Sigmoid colon (tissue), 7 donors: ENCODE data around the gene FUT7. TPM values are rescaled to one million over a fixed set of nuclear protein-coding genes. Genes with fewer than 3 reads are reported as not detected.

Experiments
- DNase-seq: peaks from one replicate; pipeline ENCODE4 v3.0.0-alpha.2; 2019
- H3K27ac ChIP-seq, 4 donors: fragments of 200-600 bp; sonication (generic); one replicate each; pipeline ENCODE4 v1.5.1; 2016 to 2019; ENCODE audit warnings: mild to moderate bottlenecking in 1 of 4
- H3K27me3 ChIP-seq, 3 donors: fragments of 200-600 bp; sonication (generic); one replicate each; pipeline ENCODE4 v1.5.1; 2019; ENCODE audit warnings: mild to moderate bottlenecking in 1 of 3
- H3K36me3 ChIP-seq, 4 donors: fragments of 200-600 bp; sonication (generic); one replicate each; pipeline ENCODE4 v1.5.1; 2016 to 2019
- H3K4me1 ChIP-seq, 4 donors: fragments of 200-600 bp; sonication (generic); one replicate each; pipeline ENCODE4 v1.5.1; 2017 to 2019
- H3K4me3 ChIP-seq, 4 donors: fragments of 200-600 bp; sonication (generic); one replicate each; pipeline ENCODE4 v1.5.1; 2017 to 2019; ENCODE audit warnings: mild to moderate bottlenecking in 2 of 4, moderate library complexity in 1 of 4
- H3K9me3 ChIP-seq, 4 donors: fragments of 200-600 bp in 3 of 4; sonication (generic) in 3 of 4; one replicate each; pipeline versions ENCODE4 v1.5.1 to v1.6.1; 2013 to 2019
- CTCF ChIP-seq, 4 experiments: fragments of 450-650 bp in 3 of 4; fragments of 200-600 bp in 1 of 4; IDR thresholded peaks; one replicate each; pipeline ENCODE4 v1.5.1; 2016 to 2019; ENCODE audit warnings: antibody characterized with exemption in 4 of 4, mild to moderate bottlenecking in 3 of 4, moderate library complexity in 2 of 4
- EP300 ChIP-seq, 4 donors: sonication (generic); formaldehyde crosslinking; IDR thresholded peaks; one replicate each; pipeline ENCODE4 v1.6.1; 2017; ENCODE audit warnings: antibody characterized with exemption in 4 of 4
- POLR2A ChIP-seq, 2 donors: fragments of 450-650 bp; IDR thresholded peaks; one replicate each; pipeline ENCODE4 v1.6.1; 2016; ENCODE audit warnings: antibody characterized with exemption in 2 of 2, mild to moderate bottlenecking in 2 of 2, moderate library complexity in 2 of 2
- POLR2AphosphoS5 ChIP-seq, 4 donors: sonication (generic); formaldehyde crosslinking; IDR thresholded peaks; one replicate each; pipeline ENCODE4 v1.6.1; 2017; ENCODE audit warnings: antibody characterized with exemption in 4 of 4
- WGBS, 2 donors: extraction: QIAGEN DNeasy Blood & Tissue Kit; methylation state at CpG; one replicate each; pipeline ENCODE4 v1.1.7; 2013; 5-methylcytosine and 5-hydroxymethylcytosine counted together
- intact Hi-C: fragments of 100-400 bp; cut with DNase I; formaldehyde crosslinking; loops from one replicate; pipeline ENCODE4 v1.15.1; 2023
- polyA plus RNA-seq, 3 donors: library from polyadenylated mRNA; stranded (reverse); fragments of 200-250 nt; gene quantifications; one replicate each; pipeline ENCODE4 v1.2.3, GENCODE V29; 2013
- total RNA-seq, 4 donors: library from RNA; depleted of rRNA; stranded (reverse); fragments of >200 nt; gene quantifications; one replicate each; pipeline ENCODE4 v1.1.0, GENCODE V29; 2016
- donor health status: healthy with polysubstance abuse.
- donor health status: Bipolar disorder and iron deficiency.
- donor health status: healthy.

Gene FUT7
- total and polyA plus RNA-seq, 7 donors = 0.36 to 1.3 (median 0.84) TPM; not detected in 3

DNA sequence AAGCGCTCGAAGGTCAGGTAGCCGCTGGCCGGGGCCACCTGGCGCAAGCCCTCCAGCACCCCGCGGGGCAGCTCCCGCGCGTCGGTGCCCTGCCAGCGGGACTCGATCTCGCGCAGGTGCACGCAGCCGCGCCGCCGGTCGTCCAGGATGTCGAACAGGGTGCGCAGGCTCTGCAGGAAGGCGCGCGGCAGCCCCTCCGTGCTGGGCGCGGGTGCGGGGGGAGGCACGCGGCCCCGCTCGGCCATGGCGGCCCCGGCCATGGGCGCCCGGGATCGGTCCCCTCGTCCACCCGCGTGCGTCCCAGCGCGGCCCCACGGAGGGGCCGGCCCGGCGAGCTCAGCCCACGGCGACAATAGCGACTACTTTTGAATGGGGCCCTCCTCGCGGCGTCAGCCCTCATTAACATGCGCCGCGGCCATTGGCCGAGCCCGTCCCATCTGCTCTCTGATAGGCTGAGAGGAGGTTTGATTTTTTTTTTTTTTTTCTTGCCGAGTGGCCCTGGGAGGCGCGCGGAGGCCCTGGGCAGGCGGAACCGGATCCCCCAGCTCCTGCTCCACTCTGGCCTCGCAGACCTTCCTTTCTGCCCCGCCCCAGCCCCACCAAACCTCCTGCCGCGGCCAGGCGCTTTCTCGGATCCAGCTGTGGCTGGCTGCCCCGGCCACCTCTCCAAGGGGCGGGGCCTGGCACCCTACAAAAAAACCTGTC is 38.5 kb upstream of the FUT7 start, which contains the start of gene SAPCD2:
TSS of gene SAPCD2 (minus strand) at position 357 of the 705 bp plus-strand sequence. CDS start at position 260, 97 bp downstream.
- Histone ChIP-seq H3K27me3 (peaks cover 18 to 35% (median 28%) of the 10 kb centered on the region in 3 donors), H3K36me3 (no peaks in the 10 kb centered on the region), H3K4me3 (peak within 1 kb of the TSS in 3 of 4 donors; percentile 32 to 48 (median 41)), H3K9me3 (no peaks in the 10 kb centered on the region), H3K27ac (peak within 1 kb of the TSS; percentile 44 to 66 (median 48)), H3K4me1 (peaks cover 0 to 17% (median 14%) of the 10 kb centered on the region in 4 donors)
- intact Hi-C loops = no loop called here
- no peak for TF ChIP-seq POLR2AphosphoS5 (IDR thresholded peaks at IDR 0.05)
- peak; percentile 90 for DNase-seq
- 0 to 1% methylated on average over 74 of the region's 74 CpGs for WGBS, 2 donors

DNA sequence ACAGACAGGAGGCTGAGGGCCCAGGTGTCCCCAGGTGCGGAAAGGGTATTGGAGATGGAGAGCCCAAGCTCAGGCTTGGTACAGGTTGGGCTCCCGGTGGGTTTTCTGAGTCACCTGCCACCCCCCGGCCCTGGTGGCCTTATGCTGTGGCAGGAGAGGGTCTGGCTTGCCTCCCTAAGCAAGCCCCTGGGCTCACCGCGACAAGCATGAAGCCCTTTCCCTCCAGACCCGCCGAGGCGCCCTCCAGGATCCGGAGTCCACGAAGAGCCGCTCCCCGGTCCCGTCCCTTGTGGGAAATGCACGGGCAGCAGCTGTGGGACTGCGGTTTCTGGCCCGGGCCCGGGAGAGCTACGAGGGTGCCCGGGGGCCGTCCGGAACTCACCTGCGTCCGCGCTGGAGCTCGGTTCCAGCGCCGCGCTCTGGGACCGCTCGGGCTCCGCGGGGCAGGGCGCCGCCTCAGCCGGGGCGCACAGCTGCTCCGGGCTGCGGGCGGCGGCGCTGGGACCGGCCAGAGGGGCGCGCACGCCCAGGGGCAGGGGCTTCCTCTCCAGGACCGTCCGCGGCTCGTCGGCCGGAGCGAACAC is 37.7 kb upstream of the FUT7 start:
- peaks cover 18 to 37% (median 28%) of the 10 kb centered on the region in 3 donors for H3K27me3 ChIP-seq
- H3K4me1 ChIP-seq = peaks cover 0 to 17% (median 14%) of the 10 kb centered on the region in 4 donors
- H3K4me3 ChIP-seq = peak overlapping the region in 1 of 4 donors; percentile 48
- TF ChIP-seq CTCF (IDR thresholded peaks at IDR 0.05) = no peak
- no peak for TF ChIP-seq POLR2AphosphoS5 (IDR thresholded peaks at IDR 0.05)
- TF ChIP-seq EP300 (IDR thresholded peaks at IDR 0.05) = no peak
- no peak for TF ChIP-seq POLR2A (IDR thresholded peaks at IDR 0.05)
- no peak for DNase-seq
- WGBS, 2 donors = 3 to 4% methylated on average over 52 of the region's 52 CpGs
- H3K9me3 ChIP-seq = no peaks in the 10 kb centered on the region
- intact Hi-C loops = loop anchor here (5.0 kb wide), 1 partner anchor 42 kb away; the partner anchor contains the start of gene ABCA2
- no peak overlapping the region for H3K27ac ChIP-seq
- H3K36me3 ChIP-seq = no peaks in the 10 kb centered on the region

- 86 to 93% methylated on average over 17 of the region's 17 CpGs for WGBS, 2 donors
- no peak for DNase-seq
- Histone ChIP-seq H3K36me3 (no peaks in the 10 kb centered on the region), H3K27ac (no peak overlapping the region), H3K4me1 (peaks cover 0 to 24% (median 18%) of the 10 kb centered on the region in 4 donors), H3K27me3 (peaks cover 18 to 36% (median 30%) of the 10 kb centered on the region in 3 donors), H3K9me3 (no peaks in the 10 kb centered on the region), H3K4me3 (no peak overlapping the region)
- intact Hi-C loops = loop anchor here (5.0 kb wide), 1 partner anchor 42 kb away; the partner anchor contains the start of gene ABCA2
- no peak for TF ChIP-seq CTCF (IDR thresholded peaks at IDR 0.05)
- no peak for TF ChIP-seq POLR2AphosphoS5 (IDR thresholded peaks at IDR 0.05)
- no peak for TF ChIP-seq EP300 (IDR thresholded peaks at IDR 0.05)
- no peak for TF ChIP-seq POLR2A (IDR thresholded peaks at IDR 0.05)
Measured at GRCh38 chr9:137068539-137069507, 36.9 kb upstream of the FUT7 start.

GRCh38 chr9:137067860-137068538 is 36.1 kb upstream of the FUT7 start:
- Histone ChIP-seq H3K9me3 (no peaks in the 10 kb centered on the region), H3K4me3 (no peak overlapping the region), H3K27me3 (peaks cover 18 to 36% (median 32%) of the 10 kb centered on the region in 3 donors), H3K27ac (no peak overlapping the region), H3K36me3 (no peaks in the 10 kb centered on the region), H3K4me1 (peaks cover 0 to 26% (median 20%) of the 10 kb centered on the region in 4 donors)
- peak; percentile 88 for DNase-seq
- no peak for TF ChIP-seq POLR2A (IDR thresholded peaks at IDR 0.05)
- peak; percentile 50 to 86 (median 77) for TF ChIP-seq CTCF (IDR thresholded peaks at IDR 0.05)
- intact Hi-C loops = loop anchor here (1.0 to 5.0 kb wide), 2 partner anchors 22 to 41 kb away; partner anchors contain the start of genes ABCA2 and NPDC1
- 40 to 55% methylated on average over 12 of the region's 12 CpGs for WGBS, 2 donors
